AG04450 (cell line): ENCODE measurements around the gene ALG14. TPM values are rescaled to one million over a fixed set of nuclear protein-coding genes. Genes with fewer than 3 reads are reported as not detected.
A peak's percentile ranks its signal among the peaks of the same experiment; 100 is the strongest.

Experiments used
- CTCF ChIA-PET: fragments of 300-600, 350-600 bp; formaldehyde crosslinking; extraction: SDS; loops from one replicate; lab custom pipeline; 2022; ENCODE audit warnings: antibody characterized with exemption, inconsistent platforms; lab: Charles Lee
- POLR2A ChIA-PET: fragments of 350-600 bp; formaldehyde crosslinking; extraction: SDS; loops from one replicate; lab custom pipeline; 2021; ENCODE audit warnings: antibody characterized with exemption, inconsistent platforms; lab: Yijun Ruan, JAX
- DNase-seq: peaks from one replicate; pipeline ENCODE4 v3.0.0-alpha.2; 2011; ENCODE audit warnings: low read depth, low spot score
- H3K27ac ChIP-seq: one replicate; pipeline ENCODE4 v1.5.1; 2012; ENCODE audit warnings: low read depth, low read length, control low read depth
- H3K27me3 ChIP-seq: one replicate; pipeline ENCODE4 v1.6.0; 2012; ENCODE audit warnings: low read length; ENCODE audit not compliant: control insufficient read depth, insufficient read depth
- H3K4me3 ChIP-seq: 2 replicates; pipeline ENCODE4 v1.5.1; 2011; ENCODE audit warnings: mild to moderate bottlenecking, low read depth, low read length, control low read depth
- H3K9me3 ChIP-seq: 2 replicates; pipeline ENCODE4 v1.5.1; 2012; ENCODE audit warnings: low read length; ENCODE audit not compliant: control insufficient read depth, insufficient read depth
- polyA plus RNA-seq: library from polyadenylated mRNA; depleted of rRNA; stranded (reverse); fragments of >200 nt; gene quantifications from 2 replicates; pipeline ENCODE4 v1.2.3, GENCODE V29; 2011
- TF ChIP-seq, protein P1 (sequence below): IDR thresholded peaks from 2 replicates; pipeline ENCODE4 v1.5.1; 2011; ENCODE audit warnings: low read depth, low read length, control low read depth, inconsistent platforms

ALG14 gene
- polyA plus RNA-seq, 1 experiment, result 3.1 TPM

DNA sequence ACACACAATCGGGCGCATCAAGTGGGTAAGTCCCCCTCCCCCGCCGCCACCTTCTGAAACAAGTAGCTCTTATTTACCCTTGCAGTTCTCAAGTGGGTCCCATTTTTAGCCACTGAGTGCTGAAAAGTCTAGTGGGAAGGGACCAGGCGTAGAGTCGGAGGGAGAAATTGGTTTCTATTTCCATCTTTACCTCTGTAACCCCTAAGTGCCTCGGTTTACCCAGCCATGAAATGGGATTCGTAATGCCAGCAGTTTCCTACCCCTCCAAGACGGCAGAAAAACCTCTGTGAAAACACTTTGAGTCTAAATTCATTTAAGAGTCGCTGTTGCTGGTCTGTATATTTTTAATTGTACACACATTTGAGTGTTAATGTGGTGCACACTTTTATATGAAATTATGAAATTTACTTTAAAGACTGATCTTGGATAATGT lies 45.3 kb upstream of the ALG14 start:
- no peak for DNase-seq
- Histone ChIP-seq H3K4me3 (peak overlapping the region; percentile 66), H3K27me3 (peaks cover 37% of the 10 kb centered on the region), H3K9me3 (no peaks in the 10 kb centered on the region), H3K27ac (no peak overlapping the region)
- TF ChIP-seq, protein P1, sequence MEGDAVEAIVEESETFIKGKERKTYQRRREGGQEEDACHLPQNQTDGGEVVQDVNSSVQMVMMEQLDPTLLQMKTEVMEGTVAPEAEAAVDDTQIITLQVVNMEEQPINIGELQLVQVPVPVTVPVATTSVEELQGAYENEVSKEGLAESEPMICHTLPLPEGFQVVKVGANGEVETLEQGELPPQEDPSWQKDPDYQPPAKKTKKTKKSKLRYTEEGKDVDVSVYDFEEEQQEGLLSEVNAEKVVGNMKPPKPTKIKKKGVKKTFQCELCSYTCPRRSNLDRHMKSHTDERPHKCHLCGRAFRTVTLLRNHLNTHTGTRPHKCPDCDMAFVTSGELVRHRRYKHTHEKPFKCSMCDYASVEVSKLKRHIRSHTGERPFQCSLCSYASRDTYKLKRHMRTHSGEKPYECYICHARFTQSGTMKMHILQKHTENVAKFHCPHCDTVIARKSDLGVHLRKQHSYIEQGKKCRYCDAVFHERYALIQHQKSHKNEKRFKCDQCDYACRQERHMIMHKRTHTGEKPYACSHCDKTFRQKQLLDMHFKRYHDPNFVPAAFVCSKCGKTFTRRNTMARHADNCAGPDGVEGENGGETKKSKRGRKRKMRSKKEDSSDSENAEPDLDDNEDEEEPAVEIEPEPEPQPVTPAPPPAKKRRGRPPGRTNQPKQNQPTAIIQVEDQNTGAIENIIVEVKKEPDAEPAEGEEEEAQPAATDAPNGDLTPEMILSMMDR, result no peak
- CTCF ChIA-PET, result interaction anchor here (4.0 kb wide), 1 partner anchor 116 kb away, joined by 24 read pairs; the partner anchor contains the start of gene RWDD3
- POLR2A ChIA-PET, result no interaction called here

DNA sequence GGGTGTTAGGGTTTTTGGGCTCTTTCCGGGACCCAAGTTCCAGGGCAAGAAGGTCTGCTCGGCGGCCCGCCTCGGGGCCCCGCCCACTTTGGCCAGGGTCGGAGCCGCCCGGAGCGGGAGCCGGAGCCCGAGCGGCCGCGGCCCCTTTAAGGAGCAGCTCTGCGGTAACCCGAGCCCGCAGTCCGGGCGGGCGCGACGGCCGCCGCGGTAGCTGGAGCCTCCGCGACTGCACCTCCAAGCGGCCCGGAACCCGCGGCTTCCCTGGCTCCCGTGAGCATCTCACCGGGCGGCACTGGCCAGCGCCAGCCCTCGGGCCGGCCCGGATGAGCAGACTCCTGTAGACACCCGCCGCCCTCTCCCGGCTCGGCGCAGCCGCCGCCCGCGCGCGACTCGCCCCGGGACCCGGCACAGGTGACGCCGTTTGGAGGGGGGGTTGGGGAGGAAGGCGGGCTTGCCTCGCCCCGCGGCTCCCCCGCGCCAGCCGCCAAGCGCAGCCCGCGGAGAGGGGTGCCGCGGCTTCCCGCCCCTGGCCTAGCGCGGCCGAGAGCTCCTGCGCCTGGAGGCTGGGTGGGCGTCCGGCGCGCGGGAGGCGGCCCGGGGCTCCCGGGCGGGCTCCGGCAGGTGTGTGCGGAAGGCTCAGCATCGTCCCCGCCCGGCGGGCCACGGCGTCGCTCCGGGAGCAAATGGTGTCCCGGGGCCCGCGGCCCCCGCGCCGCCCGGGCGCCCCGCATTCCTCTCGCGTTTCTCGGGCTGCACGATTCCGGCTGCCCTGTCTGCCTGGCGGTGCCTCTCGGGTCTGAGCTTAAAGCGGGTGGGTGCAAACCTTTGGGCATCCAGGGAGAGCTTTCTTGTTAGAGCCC lies 44.7 kb upstream of the ALG14 start, which contains the start of gene TLCD4:
TSS of gene TLCD4 (plus strand) at position 149 of the 860 bp plus-strand sequence. CDS start 26,547 bp downstream, outside the sequence.
- Histone ChIP-seq H3K4me3 (peak within 1 kb of the TSS; percentile 66), H3K27me3 (peaks cover 36% of the 10 kb centered on the region), H3K27ac (no peak within 1 kb of the TSS), H3K9me3 (no peaks in the 10 kb centered on the region)
- no peak for DNase-seq
- ChIA-PET POLR2A (no interaction called here), CTCF (interaction anchor here (0.6 to 4.0 kb wide), 3 partner anchors 15 to 116 kb away, joined by 3 to 24 read pairs (median 3); partner anchors contain the start of gene RWDD3)
- TF ChIP-seq, protein P1, result no peak

DNA sequence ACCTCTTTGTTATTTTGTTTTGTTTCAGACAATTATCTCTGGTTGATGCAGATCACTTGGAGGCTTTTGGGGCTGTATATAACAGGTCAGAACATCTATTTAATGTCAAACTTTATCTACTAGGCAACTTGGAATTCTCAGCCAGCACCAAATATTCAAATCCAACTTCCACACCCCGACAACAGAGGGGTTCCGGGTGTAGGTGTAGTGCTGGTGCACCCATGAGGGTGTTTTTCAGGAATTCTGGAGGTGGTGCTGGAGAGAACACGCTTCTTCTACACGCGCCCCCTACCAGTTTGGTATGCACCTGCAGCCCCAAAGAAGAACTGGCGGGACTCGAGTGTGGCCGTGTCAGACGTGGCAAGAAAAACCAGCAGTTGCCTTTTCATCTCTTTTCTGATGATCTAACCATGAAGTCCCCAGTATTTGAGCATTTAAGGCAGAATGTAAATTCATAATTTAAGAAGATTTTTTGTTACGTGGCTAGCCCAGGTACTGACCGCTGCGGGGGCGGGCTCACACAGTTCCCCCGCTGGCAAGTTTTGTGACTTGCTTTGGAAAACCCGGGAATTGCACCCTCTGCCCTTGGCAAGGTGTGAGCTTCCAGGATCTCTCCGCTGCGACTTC lies 43.9 kb upstream of the ALG14 start:
- CTCF ChIA-PET, result interaction anchor here (0.6 to 4.0 kb wide), 3 partner anchors 16 to 117 kb away, joined by 3 to 24 read pairs (median 3); partner anchors contain the start of gene RWDD3
- Histone ChIP-seq H3K27ac (no peak overlapping the region), H3K4me3 (peak overlapping the region; percentile 66), H3K27me3 (peaks cover 35% of the 10 kb centered on the region), H3K9me3 (no peaks in the 10 kb centered on the region)
- no peak for DNase-seq
- POLR2A ChIA-PET, result no interaction called here
- TF ChIP-seq, protein P1, result peak; percentile 49

DNA sequence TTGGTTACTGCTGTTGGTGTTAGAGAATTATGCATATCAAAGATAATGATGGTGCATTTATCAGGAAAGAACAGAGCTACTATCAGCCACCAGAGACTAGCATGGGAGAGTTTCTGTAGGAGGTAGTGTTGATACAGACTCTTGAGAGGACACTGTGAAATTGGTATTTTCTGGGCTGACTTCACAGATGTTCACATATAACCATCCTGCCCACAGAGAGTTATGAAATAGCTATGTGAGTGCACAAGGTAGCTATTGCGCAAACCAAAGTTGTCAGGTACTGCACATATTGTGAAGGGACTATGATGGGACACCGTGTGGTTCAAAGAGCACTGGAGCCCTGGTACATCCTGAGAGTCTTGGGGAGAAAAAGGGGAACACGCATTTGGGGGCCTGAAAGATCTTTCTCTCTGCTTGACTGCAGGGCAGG lies 43.0 kb upstream of the ALG14 start:
- H3K27me3 ChIP-seq, result peaks cover 30% of the 10 kb centered on the region
- no peaks in the 10 kb centered on the region for H3K9me3 ChIP-seq
- TF ChIP-seq, protein P1, result no peak
- ChIA-PET CTCF (interaction anchor here (4.0 kb wide), 1 partner anchor 118 kb away, joined by 24 read pairs; the partner anchor contains the start of gene RWDD3), POLR2A (no interaction called here)
- no peak overlapping the region for H3K27ac ChIP-seq
- no peak overlapping the region for H3K4me3 ChIP-seq
- no peak for DNase-seq
